IMR-90 (cell line): ENCODE results near the gene ARRB1. TPM values are rescaled to one million over a fixed set of nuclear protein-coding genes. Genes with fewer than 3 reads are reported as not detected.

Source experiments
- ATAC-seq: fragments of 200-7000 bp; cut with Tn5 transposase; 2 replicates; pipeline ENCODE4 v1.9.1; 2020; ENCODE audit warnings: low read depth, mild to moderate bottlenecking, moderate library complexity
- BruUV-seq: library from RNA; stranded (reverse); fragments of 400-500 nt; replicated peaks from 2 replicates; lab custom pipeline; 2021; lab: Mats Ljungman, UMichigan
- CTCF ChIA-PET: fragments of 300-600 bp; formaldehyde crosslinking; extraction: SDS; loops from one replicate; lab custom pipeline; 2021; ENCODE audit warnings: antibody characterized with exemption; lab: Yijun Ruan, JAX
- POLR2A ChIA-PET: fragments of 300-600 bp; sonication (Branson Sonifier 250); formaldehyde crosslinking; loops from one replicate; lab custom pipeline; 2022; ENCODE audit warnings: antibody characterized with exemption; ENCODE audit not compliant: unreplicated experiment; lab: Charles Lee
- DNase-seq: peaks from one replicate; pipeline ENCODE4 v3.0.0; 2013
- H2AFZ ChIP-seq: replicated peaks from 2 replicates; pipeline ENCODE3; 2013; ENCODE audit warnings: low read length, mild to moderate bottlenecking; ENCODE audit not compliant: poor library complexity
- H2AK5ac ChIP-seq: 2 replicates; pipeline ENCODE4 v1.6.1; 2013; ENCODE audit warnings: low read depth, low read length, inconsistent platforms
- H2AK9ac ChIP-seq: replicated peaks from 2 replicates; pipeline ENCODE3; 2013; ENCODE audit warnings: mild to moderate bottlenecking, low read depth, low read length, moderate library complexity; ENCODE audit not compliant: poor library complexity
- H2BK120ac ChIP-seq: 2 replicates; pipeline ENCODE4 v1.6.1; 2013; ENCODE audit warnings: low read depth, low read length, inconsistent platforms
- H2BK15ac ChIP-seq: 3 replicates; pipeline ENCODE4 v1.6.1; 2013; ENCODE audit warnings: low read depth, low read length, inconsistent platforms
- H2BK20ac ChIP-seq: 2 replicates; pipeline ENCODE4 v1.6.1; 2013; ENCODE audit warnings: low read depth, mild to moderate bottlenecking, inconsistent platforms, low read length, moderate library complexity
- H2BK5ac ChIP-seq: 2 replicates; pipeline ENCODE4 v1.6.1; 2013; ENCODE audit warnings: mild to moderate bottlenecking, low read depth, low read length, inconsistent platforms; ENCODE audit not compliant: poor library complexity, severe bottlenecking
- H3K14ac ChIP-seq: replicated peaks from 2 replicates; pipeline ENCODE4 v1.6.1; 2013; ENCODE audit warnings: low read depth, low read length, inconsistent platforms
- H3K18ac ChIP-seq: 2 replicates; pipeline ENCODE4 v1.6.1; 2013; ENCODE audit warnings: low read depth, low read length, control low read depth
- H3K23ac ChIP-seq: 2 replicates; pipeline ENCODE4 v1.6.1; 2013; ENCODE audit warnings: low read depth, low read length, inconsistent platforms
- H3K27ac ChIP-seq: 2 replicates; pipeline ENCODE4 v1.5.1; 2013; ENCODE audit warnings: mild to moderate bottlenecking, control low read depth, low read length; ENCODE audit not compliant: insufficient read depth
- H3K27me3 ChIP-seq: 2 replicates; pipeline ENCODE4 v1.6.1; 2013; ENCODE audit warnings: low read length; ENCODE audit not compliant: control insufficient read depth, insufficient read depth
- H3K36me3 ChIP-seq: 2 replicates; pipeline ENCODE4 v1.6.1; 2013; ENCODE audit warnings: low read length, mixed read lengths; ENCODE audit not compliant: control insufficient read depth, insufficient read depth
- H3K4ac ChIP-seq: 2 replicates; pipeline ENCODE4 v1.6.1; 2013; ENCODE audit warnings: low read depth, low read length, inconsistent platforms
- H3K4me1 ChIP-seq: 2 replicates; pipeline ENCODE4 v1.6.1; 2013; ENCODE audit warnings: low read length, mixed read lengths; ENCODE audit not compliant: control insufficient read depth, insufficient read depth
- H3K4me2 ChIP-seq: 2 replicates; pipeline ENCODE4 v1.6.1; 2013; ENCODE audit warnings: low read depth, mild to moderate bottlenecking, control low read depth, low read length, moderate library complexity
- H3K4me3 ChIP-seq: 2 replicates; pipeline ENCODE4 v1.5.1; 2013; ENCODE audit warnings: low read depth, mild to moderate bottlenecking, control low read depth, low read length, moderate library complexity; ENCODE audit not compliant: insufficient read depth
- H3K56ac ChIP-seq: 2 replicates; pipeline ENCODE4 v1.6.1; 2013; ENCODE audit warnings: low read length, inconsistent platforms; ENCODE audit not compliant: insufficient read depth; ENCODE audit errors: extremely low read depth
- H3K79me1 ChIP-seq, 2 experiments: 2 replicates each; pipeline ENCODE4 v1.6.1; 2013; ENCODE audit warnings: low read length in 2 of 2, inconsistent platforms in 1 of 2, low read depth in 1 of 2
- H3K9ac ChIP-seq: 2 replicates; pipeline ENCODE4 v1.6.1; 2013; ENCODE audit warnings: low read depth, low read length, control low read depth
- H3K9me1 ChIP-seq: 2 replicates; pipeline ENCODE4 v1.6.1; 2013; ENCODE audit warnings: low read length, inconsistent platforms; ENCODE audit not compliant: insufficient read depth
- H3K9me3 ChIP-seq: 2 replicates; pipeline ENCODE4 v1.6.1; 2013; ENCODE audit warnings: low read length; ENCODE audit not compliant: control insufficient read depth, insufficient read depth
- H4K20me1 ChIP-seq: 2 replicates; pipeline ENCODE4 v1.6.1; 2013; ENCODE audit warnings: low read length, inconsistent platforms; ENCODE audit not compliant: insufficient read depth
- H4K5ac ChIP-seq: 2 replicates; pipeline ENCODE4 v1.6.1; 2013; ENCODE audit warnings: mild to moderate bottlenecking, low read depth, low read length, control low read depth
- H4K8ac ChIP-seq, 2 experiments: 2 replicates each; pipeline ENCODE4 v1.6.1; 2013; ENCODE audit warnings: low read depth in 2 of 2, low read length in 2 of 2, control low read depth in 1 of 2, inconsistent platforms in 1 of 2
- H4K91ac ChIP-seq: 2 replicates; pipeline ENCODE4 v1.6.1; 2013; ENCODE audit warnings: low read depth, low read length, inconsistent platforms; ENCODE audit not compliant: insufficient read depth
- BHLHE40 ChIP-seq: fragments of 150-350 bp; IDR thresholded peaks from 2 replicates; pipeline ENCODE4 v1.6.1; 2016; ENCODE audit warnings: mild to moderate bottlenecking, low read depth, low read length
- CEBPB ChIP-seq: IDR thresholded peaks from 2 replicates; pipeline ENCODE4 v1.6.1; 2012; ENCODE audit warnings: low read depth, low read length, improper control_type of control experiment
- CHD1 ChIP-seq: IDR thresholded peaks from 2 replicates; pipeline ENCODE4 v1.6.1; 2012; ENCODE audit warnings: low read depth, low read length, improper control_type of control experiment
- FOS ChIP-seq: fragments of 150-350 bp; IDR thresholded peaks from 2 replicates; pipeline ENCODE4 v1.6.1; 2016; ENCODE audit warnings: low read depth, low read length
- MAFK ChIP-seq: IDR thresholded peaks from 2 replicates; pipeline ENCODE4 v1.6.1; 2012; ENCODE audit warnings: low read depth, low read length, improper control_type of control experiment
- MAZ ChIP-seq: IDR thresholded peaks from 2 replicates; pipeline ENCODE4 v1.6.1; 2012; ENCODE audit warnings: low read depth, mild to moderate bottlenecking, low read length, improper control_type of control experiment, moderate library complexity, borderline replicate concordance
- MXI1 ChIP-seq: IDR thresholded peaks from 2 replicates; pipeline ENCODE4 v1.6.1; 2012; ENCODE audit warnings: low read depth, mild to moderate bottlenecking, low read length, moderate library complexity, borderline replicate concordance
- NFE2L2 ChIP-seq: fragments of 150-350 bp; IDR thresholded peaks from 2 replicates; pipeline ENCODE4 v1.6.1; 2016; ENCODE audit warnings: low read depth, mild to moderate bottlenecking, low read length
- POLR2A ChIP-seq: IDR thresholded peaks from 2 replicates; pipeline ENCODE4 v1.6.1; 2012; ENCODE audit warnings: mild to moderate bottlenecking, low read depth, low read length
- RAD21 ChIP-seq: IDR thresholded peaks from 2 replicates; pipeline ENCODE4 v1.6.1; 2012; ENCODE audit warnings: low read length, improper control_type of control experiment
- RCOR1 ChIP-seq: IDR thresholded peaks from 2 replicates; pipeline ENCODE4 v1.6.1; 2012; ENCODE audit warnings: mild to moderate bottlenecking, low read length, improper control_type of control experiment; ENCODE audit not compliant: insufficient replicate concordance
- RFX5 ChIP-seq: IDR thresholded peaks from 2 replicates; pipeline ENCODE4 v1.8.0; 2012; ENCODE audit warnings: low read depth, mild to moderate bottlenecking, low read length, moderate library complexity
- SMC3 ChIP-seq: fragments of 150-350 bp; IDR thresholded peaks from 2 replicates; pipeline ENCODE4 v1.6.1; 2016; ENCODE audit warnings: low read depth, mild to moderate bottlenecking, antibody characterized with exemption, low read length, moderate library complexity
- WGBS, 2 experiments: methylation state at CpG; one replicate each; pipeline versions ENCODE4 v1.1.5 to v1.1.7; 2013; ENCODE audit warnings: missing lambda C conversion rate in 2 of 2; ENCODE audit not compliant: insufficient read length in 1 of 2; ENCODE audit errors: extremely low coverage in 2 of 2; 5-methylcytosine and 5-hydroxymethylcytosine counted together
- dilution Hi-C: fragments of 300-500 bp; cut with HindIII; formaldehyde crosslinking; loops from one replicate; pipeline ENCODE4 v1.14.3; 2018; ENCODE audit warnings: low sequenced_read_pairs; ENCODE audit not compliant: unreplicated experiment
- in situ Hi-C: fragments of 300-500 bp; cut with MboI; formaldehyde crosslinking; loops from 3 replicates; pipeline ENCODE4 v1.14.3; 2019; ENCODE audit warnings: low sequenced_read_pairs, inconsistent platforms, mixed read lengths
- intact Hi-C: fragments of 100-400 bp; cut with micrococcal nuclease; formaldehyde crosslinking; loops from 2 replicates; pipeline ENCODE4 v1.10.0; 2022
- polyA plus RNA-seq, 3 experiments: library from polyadenylated mRNA; depleted of rRNA; stranded (reverse); fragments of >200 nt; gene quantifications; 2 replicates each; pipeline ENCODE4 v1.2.3, GENCODE V29; 2012; ENCODE audit warnings: low replicate concordance in 1 of 3
- total RNA-seq: library from RNA; depleted of rRNA; stranded (reverse); fragments of >200 nt; gene quantifications from 2 replicates; pipeline ENCODE4 v1.2.3, GENCODE V29; 2012
- TF ChIP-seq, protein P1 (sequence below): conservative IDR thresholded peaks from 2 replicates; pipeline ENCODE4 v1.5.1; 2012; ENCODE audit warnings: mild to moderate bottlenecking, low read depth, low read length, improper control_type of control experiment
- TF ChIP-seq, protein P2 (sequence below): fragments of 150-350 bp; IDR thresholded peaks from 2 replicates; pipeline ENCODE4 v1.6.1; 2016; ENCODE audit warnings: low read depth, mild to moderate bottlenecking, low read length, moderate library complexity, borderline replicate concordance
- TF ChIP-seq, protein P3 (sequence below): fragments of 150-350 bp; IDR thresholded peaks from 2 replicates; pipeline ENCODE4 v1.6.1; 2017; ENCODE audit warnings: mild to moderate bottlenecking, antibody characterized with exemption, low read length, low read depth

ARRB1 gene
- total and polyA plus RNA-seq, 2 of the 4 experiments (the other 2 are of a cell fraction), result 11.0 to 17.4 TPM

DNA sequence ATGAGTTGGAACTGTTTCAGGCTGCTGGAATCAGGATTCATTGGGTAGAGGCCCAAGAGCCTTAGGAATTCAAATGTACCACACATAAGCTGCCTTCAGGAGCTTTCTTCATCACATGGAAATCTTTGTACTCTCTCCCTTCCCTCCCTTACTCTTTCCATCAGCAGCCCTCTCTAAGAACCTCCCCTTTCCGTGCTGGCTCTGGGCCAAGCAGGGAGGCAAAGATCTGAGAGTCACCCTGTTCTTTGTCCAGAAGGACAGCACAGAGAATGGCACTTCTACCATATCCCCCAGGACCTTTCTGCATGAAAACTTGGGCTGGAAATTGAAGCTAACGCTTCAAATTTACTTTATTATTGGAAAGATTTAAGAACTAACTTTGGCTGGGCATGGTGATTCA is 131.6 kb downstream of the ARRB1 start:
- Histone ChIP-seq H3K27me3 (peaks cover 17% of the 10 kb centered on the region), H2BK120ac (no peak overlapping the region), H4K8ac (no peak overlapping the region), H2BK20ac (no peak overlapping the region), H4K5ac (no peak overlapping the region), H3K4me2 (no peak overlapping the region), H2BK5ac (no peak overlapping the region), H3K27ac (no peak overlapping the region), H3K9me3 (no peaks in the 10 kb centered on the region), H3K36me3 (no peaks in the 10 kb centered on the region), H2AK9ac (no peak overlapping the region), H4K20me1 (no peaks in the 10 kb centered on the region), H2AK5ac (no peak overlapping the region), H2AFZ (no peak overlapping the region), H3K18ac (no peak overlapping the region), H3K9ac (no peak overlapping the region), H3K9me1 (no peaks in the 10 kb centered on the region), H4K91ac (no peak overlapping the region), H3K4me3 (no peak overlapping the region), H3K56ac (no peak overlapping the region), H3K14ac (no peak overlapping the region), H3K4me1 (no peaks in the 10 kb centered on the region), H3K23ac (no peak overlapping the region), H3K79me1 (no peaks in the 10 kb centered on the region), H3K4ac (no peak overlapping the region), H2BK15ac (no peak overlapping the region)
- ATAC-seq, result no peak
- CTCF ChIA-PET, result no interaction called here
- no peak for DNase-seq
- intact Hi-C loops, result no loop called here
- no TSS peak for BruUV-seq
- dilution Hi-C loops, result no loop called here
- TF ChIP-seq, protein P1, sequence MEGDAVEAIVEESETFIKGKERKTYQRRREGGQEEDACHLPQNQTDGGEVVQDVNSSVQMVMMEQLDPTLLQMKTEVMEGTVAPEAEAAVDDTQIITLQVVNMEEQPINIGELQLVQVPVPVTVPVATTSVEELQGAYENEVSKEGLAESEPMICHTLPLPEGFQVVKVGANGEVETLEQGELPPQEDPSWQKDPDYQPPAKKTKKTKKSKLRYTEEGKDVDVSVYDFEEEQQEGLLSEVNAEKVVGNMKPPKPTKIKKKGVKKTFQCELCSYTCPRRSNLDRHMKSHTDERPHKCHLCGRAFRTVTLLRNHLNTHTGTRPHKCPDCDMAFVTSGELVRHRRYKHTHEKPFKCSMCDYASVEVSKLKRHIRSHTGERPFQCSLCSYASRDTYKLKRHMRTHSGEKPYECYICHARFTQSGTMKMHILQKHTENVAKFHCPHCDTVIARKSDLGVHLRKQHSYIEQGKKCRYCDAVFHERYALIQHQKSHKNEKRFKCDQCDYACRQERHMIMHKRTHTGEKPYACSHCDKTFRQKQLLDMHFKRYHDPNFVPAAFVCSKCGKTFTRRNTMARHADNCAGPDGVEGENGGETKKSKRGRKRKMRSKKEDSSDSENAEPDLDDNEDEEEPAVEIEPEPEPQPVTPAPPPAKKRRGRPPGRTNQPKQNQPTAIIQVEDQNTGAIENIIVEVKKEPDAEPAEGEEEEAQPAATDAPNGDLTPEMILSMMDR, result no peak
- TF ChIP-seq BHLHE40 (no peak), SMC3 (no peak), MAFK (no peak), RCOR1 (no peak), CEBPB (no peak), MAZ (no peak), POLR2A (no peak), NFE2L2 (no peak), MXI1 (no peak), CHD1 (no peak), RAD21 (no peak), FOS (no peak), RFX5 (no peak)
- TF ChIP-seq, protein P2, sequence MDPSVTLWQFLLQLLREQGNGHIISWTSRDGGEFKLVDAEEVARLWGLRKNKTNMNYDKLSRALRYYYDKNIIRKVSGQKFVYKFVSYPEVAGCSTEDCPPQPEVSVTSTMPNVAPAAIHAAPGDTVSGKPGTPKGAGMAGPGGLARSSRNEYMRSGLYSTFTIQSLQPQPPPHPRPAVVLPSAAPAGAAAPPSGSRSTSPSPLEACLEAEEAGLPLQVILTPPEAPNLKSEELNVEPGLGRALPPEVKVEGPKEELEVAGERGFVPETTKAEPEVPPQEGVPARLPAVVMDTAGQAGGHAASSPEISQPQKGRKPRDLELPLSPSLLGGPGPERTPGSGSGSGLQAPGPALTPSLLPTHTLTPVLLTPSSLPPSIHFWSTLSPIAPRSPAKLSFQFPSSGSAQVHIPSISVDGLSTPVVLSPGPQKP, result no peak
- TF ChIP-seq, protein P3, sequence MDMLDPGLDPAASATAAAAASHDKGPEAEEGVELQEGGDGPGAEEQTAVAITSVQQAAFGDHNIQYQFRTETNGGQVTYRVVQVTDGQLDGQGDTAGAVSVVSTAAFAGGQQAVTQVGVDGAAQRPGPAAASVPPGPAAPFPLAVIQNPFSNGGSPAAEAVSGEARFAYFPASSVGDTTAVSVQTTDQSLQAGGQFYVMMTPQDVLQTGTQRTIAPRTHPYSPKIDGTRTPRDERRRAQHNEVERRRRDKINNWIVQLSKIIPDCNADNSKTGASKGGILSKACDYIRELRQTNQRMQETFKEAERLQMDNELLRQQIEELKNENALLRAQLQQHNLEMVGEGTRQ, result no peak
- in situ Hi-C loops, result no loop called here
- WGBS, 2 experiments, result no CpG with 5 or more reads among the region's 2 CpGs
- POLR2A ChIA-PET, result no interaction called here
